Measurements from ENCODE around the gene PDE9A.
"Not testable (repeated sequence)": the region's sequence is repeated elsewhere in the genome, so short reads cannot be mapped to it uniquely, and the experiment has no call there.

PDE9A gene

GRCh38 chr21:42809171-42809570, 155.8 kb downstream of the PDE9A start:
- DNase-seq: no peak

GRCh38 chr21:42809577-42810475, 156.4 kb downstream of the PDE9A start:
- no peak for DNase-seq

- DNase-seq: no peak
Observed at GRCh38 chr21:42811960-42812359, 158.5 kb downstream of the PDE9A start.

- DNase-seq: not testable (repeated sequence)
Observed at GRCh38 chr21:42812528-42813241, 159.3 kb downstream of the PDE9A start.

GRCh38 chr21:42815217-42815616, 161.8 kb downstream of the PDE9A start:
- DNase-seq: no peak

GRCh38 chr21:42818328-42818749, 164.9 kb downstream of the PDE9A start:
- DNase-seq: no peak

GRCh38 chr21:42819861-42820615, 166.6 kb downstream of the PDE9A start:
- DNase-seq: no peak

GRCh38 chr21:42820616-42821465, 167.4 kb downstream of the PDE9A start:
- DNase-seq: no peak
